ENCODE measurements around the gene MEN1. TPM values are rescaled to one million over a fixed set of nuclear protein-coding genes. Genes with fewer than 3 reads are reported as not detected.

The MEN1 gene
- 10 to 100 TPM; 11.4 to 19.0 (median 14.8) TPM for total RNA-seq

DNA sequence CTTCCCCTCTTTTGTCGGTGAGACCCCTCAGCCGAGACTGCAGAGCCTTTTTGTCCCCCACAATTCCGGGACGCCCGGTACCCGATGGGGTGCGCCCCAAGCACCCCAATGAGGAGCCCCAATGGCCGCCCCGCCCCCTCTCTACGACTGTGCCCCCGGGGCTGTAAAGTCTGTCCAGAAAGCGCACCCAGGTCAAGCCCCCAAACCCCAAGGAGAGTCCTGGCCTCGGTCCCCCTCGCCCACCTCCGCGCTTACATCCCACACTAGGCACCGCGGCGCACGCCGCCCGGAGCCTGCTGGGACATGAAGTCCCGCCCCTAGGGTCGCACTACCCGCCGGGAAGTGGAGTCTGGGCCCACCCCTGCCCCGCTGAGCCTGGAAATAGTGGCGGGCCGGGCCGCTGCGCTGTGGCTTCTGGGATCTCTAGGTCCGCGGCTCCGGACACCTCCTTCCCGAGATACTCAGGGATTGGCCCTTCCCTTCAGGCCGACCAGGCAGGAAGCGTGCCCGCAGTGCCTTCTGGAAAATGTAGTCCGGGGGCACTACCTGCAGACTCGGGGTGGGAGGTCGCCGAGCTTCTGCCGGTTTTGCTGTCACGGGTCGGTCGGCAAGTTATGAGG is at the start of gene MEN1:
MEN1 (minus strand) TSS at position 281 of the 620 bp plus-strand sequence. CDS start 442 bp downstream, outside the sequence.
- H3K36me3 ChIP-seq = no peaks in the 10 kb centered on the region
- H3K27me3 ChIP-seq = no peaks in the 10 kb centered on the region
- TF ChIP-seq, protein P1, sequence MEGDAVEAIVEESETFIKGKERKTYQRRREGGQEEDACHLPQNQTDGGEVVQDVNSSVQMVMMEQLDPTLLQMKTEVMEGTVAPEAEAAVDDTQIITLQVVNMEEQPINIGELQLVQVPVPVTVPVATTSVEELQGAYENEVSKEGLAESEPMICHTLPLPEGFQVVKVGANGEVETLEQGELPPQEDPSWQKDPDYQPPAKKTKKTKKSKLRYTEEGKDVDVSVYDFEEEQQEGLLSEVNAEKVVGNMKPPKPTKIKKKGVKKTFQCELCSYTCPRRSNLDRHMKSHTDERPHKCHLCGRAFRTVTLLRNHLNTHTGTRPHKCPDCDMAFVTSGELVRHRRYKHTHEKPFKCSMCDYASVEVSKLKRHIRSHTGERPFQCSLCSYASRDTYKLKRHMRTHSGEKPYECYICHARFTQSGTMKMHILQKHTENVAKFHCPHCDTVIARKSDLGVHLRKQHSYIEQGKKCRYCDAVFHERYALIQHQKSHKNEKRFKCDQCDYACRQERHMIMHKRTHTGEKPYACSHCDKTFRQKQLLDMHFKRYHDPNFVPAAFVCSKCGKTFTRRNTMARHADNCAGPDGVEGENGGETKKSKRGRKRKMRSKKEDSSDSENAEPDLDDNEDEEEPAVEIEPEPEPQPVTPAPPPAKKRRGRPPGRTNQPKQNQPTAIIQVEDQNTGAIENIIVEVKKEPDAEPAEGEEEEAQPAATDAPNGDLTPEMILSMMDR (IDR thresholded peaks at IDR 0.05) = no peak
- TF ChIP-seq POLR2AphosphoS5 (IDR thresholded peaks at IDR 0.05) = peak; percentile 53 to 73 (median 69)
- TF ChIP-seq POLR2A (IDR thresholded peaks at IDR 0.05) = peak; percentile 61
- intact Hi-C loops (cut with DNase I; ENCODE audit: low total_unique reads) = no loop called here
- no peaks in the 10 kb centered on the region for H3K9me3 ChIP-seq
- peak; percentile 96 for DNase-seq (ENCODE audit: low spot score in 2 of 2)
- H3K4me3 ChIP-seq = peak within 1 kb of the TSS; percentile 78 to 96 (median 95)
- H3K4me1 ChIP-seq = peaks cover 6 to 8% of the 10 kb centered on the region in 2 donors
- H3K27ac ChIP-seq = peak within 1 kb of the TSS; percentile 76 to 89

DNA sequence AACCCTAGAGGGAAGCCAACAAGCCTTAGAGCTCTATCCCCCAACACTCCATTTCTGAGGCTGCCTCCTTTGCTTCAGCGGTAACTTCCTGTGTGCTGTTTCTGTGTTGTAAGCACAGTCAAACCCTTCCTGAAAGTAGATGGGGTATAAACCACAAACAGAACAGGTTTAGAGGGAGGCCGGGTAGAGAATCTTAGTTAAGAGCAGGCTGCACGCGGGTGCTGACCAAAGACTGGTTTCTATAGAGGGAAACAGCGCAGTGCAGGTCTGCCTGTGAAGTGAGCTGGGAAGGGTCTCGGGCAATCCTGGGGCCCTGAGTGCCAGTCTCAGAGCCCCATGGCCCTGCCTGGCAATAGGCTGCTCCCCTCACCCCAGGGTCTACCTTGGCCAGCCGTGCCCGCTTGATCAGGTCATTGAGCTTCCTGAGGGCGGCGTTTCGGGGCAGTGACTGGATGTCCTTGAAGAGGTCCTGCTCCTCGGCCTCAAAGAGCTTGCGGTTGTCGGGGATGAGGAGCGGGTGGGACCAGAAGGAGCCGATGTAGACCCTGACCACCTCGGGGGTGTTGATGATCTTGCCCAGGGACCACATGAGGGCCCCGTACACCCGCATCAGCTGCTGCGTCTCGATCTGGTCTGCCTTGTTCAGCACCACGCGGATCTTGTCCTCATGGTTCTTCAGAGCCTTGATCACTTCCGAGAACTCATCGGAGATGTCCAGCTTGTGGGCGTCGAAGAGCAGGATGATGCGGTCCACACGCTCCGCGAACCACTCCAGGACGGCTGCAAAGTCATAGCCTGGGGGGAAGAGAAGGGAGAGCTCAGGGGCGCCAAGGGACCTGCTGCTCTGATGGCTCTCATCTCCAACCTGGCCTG is 49.4 kb upstream of the MEN1 start:
- H3K36me3 ChIP-seq = no peaks in the 10 kb centered on the region
- peak overlapping the region; percentile 6 to 25 for H3K27ac ChIP-seq
- intact Hi-C loops (cut with DNase I; ENCODE audit: low total_unique reads) = loop anchor here (10.0 kb wide), 1 partner anchor 155 kb away; the partner anchor contains the start of gene ARL2
- TF ChIP-seq POLR2A (IDR thresholded peaks at IDR 0.05) (no peak), POLR2AphosphoS5 (IDR thresholded peaks at IDR 0.05) (no peak)
- TF ChIP-seq, protein P1 (IDR thresholded peaks at IDR 0.05) = no peak
- no peak for DNase-seq (ENCODE audit: low spot score in 2 of 2)
- no peaks in the 10 kb centered on the region for H3K27me3 ChIP-seq
- H3K4me3 ChIP-seq = no peak overlapping the region
- peaks cover 30 to 45% of the 10 kb centered on the region in 2 donors for H3K4me1 ChIP-seq
- H3K9me3 ChIP-seq = no peaks in the 10 kb centered on the region

DNA sequence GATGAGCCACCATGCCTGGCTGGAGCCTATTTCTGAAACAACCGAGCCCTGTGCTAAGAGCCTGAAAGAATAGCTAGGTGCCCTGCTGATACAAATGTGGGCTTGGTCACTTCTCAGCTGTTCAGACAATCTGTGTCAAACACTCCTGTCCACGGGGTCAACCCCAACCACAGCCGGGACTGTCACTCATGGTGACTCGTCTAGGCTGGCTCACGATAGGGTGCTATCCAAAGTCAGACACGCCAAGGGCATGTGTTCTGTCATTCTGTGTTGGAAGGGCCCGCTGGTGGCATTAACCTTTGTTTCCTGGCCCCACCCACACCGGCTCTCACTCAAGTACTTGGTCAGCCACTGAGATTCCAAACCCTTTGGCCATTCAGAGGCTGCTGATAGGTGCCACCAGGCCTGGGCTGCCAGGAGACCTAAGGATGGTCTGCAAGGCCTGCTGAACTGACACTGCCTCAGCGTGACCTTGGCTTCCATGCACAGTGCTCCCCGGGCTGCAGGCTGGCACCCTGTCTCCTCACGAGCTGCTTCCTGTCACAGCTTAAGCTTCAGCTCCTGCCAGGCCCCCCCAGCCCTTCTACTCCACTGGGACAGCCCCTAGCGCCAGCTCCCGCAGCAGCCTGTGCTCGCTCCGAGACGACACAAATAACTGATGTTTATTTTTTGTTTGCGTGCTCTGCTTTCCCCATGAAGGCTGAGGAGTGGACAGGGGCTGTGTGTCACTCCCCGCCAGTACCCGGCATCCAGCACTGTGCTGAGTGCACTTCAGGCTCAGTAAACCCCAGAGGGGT is 48.3 kb upstream of the MEN1 start:
- DNase-seq (ENCODE audit: low spot score in 2 of 2) = no peak
- H3K27me3 ChIP-seq = no peaks in the 10 kb centered on the region
- no peaks in the 10 kb centered on the region for H3K36me3 ChIP-seq
- peak overlapping the region; percentile 6 to 52 for H3K27ac ChIP-seq
- peaks cover 22 to 41% of the 10 kb centered on the region in 2 donors for H3K4me1 ChIP-seq
- intact Hi-C loops (cut with DNase I; ENCODE audit: low total_unique reads) = loop anchor here (10.0 kb wide), 1 partner anchor 156 kb away; the partner anchor contains the start of gene ARL2
- TF ChIP-seq POLR2AphosphoS5 (IDR thresholded peaks at IDR 0.05) (no peak), POLR2A (IDR thresholded peaks at IDR 0.05) (no peak)
- TF ChIP-seq, protein P1 (IDR thresholded peaks at IDR 0.05) = no peak
- H3K9me3 ChIP-seq = no peaks in the 10 kb centered on the region
- no peak overlapping the region for H3K4me3 ChIP-seq

DNA sequence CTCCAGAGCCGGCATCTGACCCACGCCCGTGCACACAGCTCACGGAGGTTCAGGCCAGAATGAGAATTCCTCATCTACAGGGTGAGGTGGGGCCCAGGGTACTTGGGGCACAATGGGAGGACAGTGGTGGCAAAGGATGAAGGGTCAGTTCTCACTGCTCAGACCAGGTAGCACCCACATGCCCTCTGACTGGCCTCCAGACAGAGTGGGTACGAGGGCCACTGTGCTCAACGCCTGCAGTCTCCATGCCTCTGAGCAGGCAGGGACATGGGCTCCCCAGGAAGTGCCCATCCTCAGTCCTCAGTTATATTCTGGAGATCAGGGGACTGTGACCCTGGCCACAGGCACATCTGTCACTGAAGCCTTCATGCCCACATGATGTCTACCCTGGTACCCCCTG is 47.1 kb upstream of the MEN1 start:
- no peaks in the 10 kb centered on the region for H3K36me3 ChIP-seq

More for the DNA sequence above, 47.1 kb upstream of the MEN1 start:
- H3K9me3 ChIP-seq = no peaks in the 10 kb centered on the region
- no peak overlapping the region for H3K4me3 ChIP-seq
- H3K27me3 ChIP-seq = no peaks in the 10 kb centered on the region
- TF ChIP-seq POLR2AphosphoS5 (IDR thresholded peaks at IDR 0.05) = no peak
- TF ChIP-seq POLR2A (IDR thresholded peaks at IDR 0.05) = no peak
- TF ChIP-seq, protein P1 (IDR thresholded peaks at IDR 0.05) = no peak
- DNase-seq (ENCODE audit: low spot score in 2 of 2) = no peak
- intact Hi-C loops (cut with DNase I; ENCODE audit: low total_unique reads) = loop anchor here (10.0 kb wide), 1 partner anchor 157 kb away; the partner anchor contains the start of gene ARL2
- H3K27ac ChIP-seq = peak overlapping the region in 1 of 2 donors; percentile 83
- H3K4me1 ChIP-seq = peaks cover 15 to 29% of the 10 kb centered on the region in 2 donors
